C4-2B (cell line): ENCODE measurements around the gene STX2.

Experiments used
- H3K27ac ChIP-seq: fragments of 450-650 bp; 2 replicates; pipeline ENCODE4 v1.5.1; 2017
- ZFX ChIP-seq: fragments of 450-650 bp; IDR thresholded peaks from 2 replicates; pipeline ENCODE4 v1.6.1; 2017
- TF ChIP-seq, protein P1 (sequence below): fragments of 450-650 bp; conservative IDR thresholded peaks from 2 replicates; pipeline ENCODE4 v1.5.1; 2017; ENCODE audit warnings: mild to moderate bottlenecking

Gene STX2

DNA sequence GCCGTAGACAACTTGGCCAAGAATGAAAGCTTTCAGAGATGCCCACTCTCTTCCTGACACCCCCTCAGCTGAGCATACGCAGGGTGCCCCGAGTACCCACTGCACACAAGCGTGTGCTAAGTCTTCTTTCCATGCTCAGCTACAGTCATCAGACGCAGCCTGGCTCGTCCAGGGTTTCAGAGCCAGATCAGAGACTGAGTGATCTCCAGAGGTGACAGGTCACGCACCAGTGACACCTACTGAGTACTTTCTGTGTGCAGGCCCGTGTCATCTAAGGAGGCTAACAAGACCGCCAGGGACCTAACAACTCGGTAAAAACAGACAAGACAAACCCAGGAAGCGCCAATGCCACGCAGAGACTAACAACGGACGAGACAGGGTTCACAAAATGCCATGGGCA, 25.1 kb downstream of the STX2 start:
- H3K27ac ChIP-seq: no peak overlapping the region
- TF ChIP-seq ZFX: no peak
- TF ChIP-seq, protein P1, sequence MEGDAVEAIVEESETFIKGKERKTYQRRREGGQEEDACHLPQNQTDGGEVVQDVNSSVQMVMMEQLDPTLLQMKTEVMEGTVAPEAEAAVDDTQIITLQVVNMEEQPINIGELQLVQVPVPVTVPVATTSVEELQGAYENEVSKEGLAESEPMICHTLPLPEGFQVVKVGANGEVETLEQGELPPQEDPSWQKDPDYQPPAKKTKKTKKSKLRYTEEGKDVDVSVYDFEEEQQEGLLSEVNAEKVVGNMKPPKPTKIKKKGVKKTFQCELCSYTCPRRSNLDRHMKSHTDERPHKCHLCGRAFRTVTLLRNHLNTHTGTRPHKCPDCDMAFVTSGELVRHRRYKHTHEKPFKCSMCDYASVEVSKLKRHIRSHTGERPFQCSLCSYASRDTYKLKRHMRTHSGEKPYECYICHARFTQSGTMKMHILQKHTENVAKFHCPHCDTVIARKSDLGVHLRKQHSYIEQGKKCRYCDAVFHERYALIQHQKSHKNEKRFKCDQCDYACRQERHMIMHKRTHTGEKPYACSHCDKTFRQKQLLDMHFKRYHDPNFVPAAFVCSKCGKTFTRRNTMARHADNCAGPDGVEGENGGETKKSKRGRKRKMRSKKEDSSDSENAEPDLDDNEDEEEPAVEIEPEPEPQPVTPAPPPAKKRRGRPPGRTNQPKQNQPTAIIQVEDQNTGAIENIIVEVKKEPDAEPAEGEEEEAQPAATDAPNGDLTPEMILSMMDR: no peak

DNA sequence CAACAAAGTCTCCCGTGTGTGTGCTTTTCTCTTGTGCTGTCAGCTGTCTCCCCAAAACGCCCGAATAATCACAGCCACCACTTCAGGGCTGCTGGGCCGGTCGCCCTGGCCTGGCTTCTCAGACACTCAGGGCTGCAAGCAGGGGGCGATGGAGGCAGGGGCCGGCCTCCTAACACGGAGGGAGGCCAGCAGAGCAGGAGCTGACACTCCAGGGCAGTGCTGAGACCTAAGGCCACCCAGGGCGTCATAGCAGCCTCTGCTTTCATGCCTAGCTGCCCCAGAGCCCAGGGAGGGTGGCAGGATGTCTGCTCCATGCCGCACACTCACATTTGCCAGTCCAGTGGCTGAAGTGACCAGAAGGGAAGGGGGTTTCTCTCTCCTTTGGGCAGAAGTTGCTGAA, 25.6 kb downstream of the STX2 start:
- TF ChIP-seq, protein P1: no peak
- TF ChIP-seq ZFX: no peak
- no peak overlapping the region for H3K27ac ChIP-seq

DNA sequence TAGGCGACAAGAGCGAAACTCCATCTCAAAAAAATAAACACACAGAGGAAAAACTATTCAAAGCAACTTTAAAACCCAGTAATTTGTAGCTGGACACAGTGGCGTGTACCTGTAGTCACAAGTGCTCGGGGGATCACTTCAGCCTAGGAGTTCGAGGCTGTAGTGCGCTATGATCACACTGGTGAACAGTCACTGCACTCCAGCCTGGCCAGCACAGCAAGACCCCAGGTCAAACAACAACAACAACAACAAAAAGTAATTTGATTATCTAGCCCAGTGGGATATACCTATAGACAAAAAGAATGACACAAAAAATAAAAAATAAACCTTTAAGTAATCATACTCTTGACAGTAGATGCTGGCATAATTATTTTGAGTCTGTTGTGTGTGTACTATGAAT, 29.3 kb downstream of the STX2 start:
- no peak overlapping the region for H3K27ac ChIP-seq
- no peak for TF ChIP-seq ZFX
- TF ChIP-seq, protein P1: no peak

DNA sequence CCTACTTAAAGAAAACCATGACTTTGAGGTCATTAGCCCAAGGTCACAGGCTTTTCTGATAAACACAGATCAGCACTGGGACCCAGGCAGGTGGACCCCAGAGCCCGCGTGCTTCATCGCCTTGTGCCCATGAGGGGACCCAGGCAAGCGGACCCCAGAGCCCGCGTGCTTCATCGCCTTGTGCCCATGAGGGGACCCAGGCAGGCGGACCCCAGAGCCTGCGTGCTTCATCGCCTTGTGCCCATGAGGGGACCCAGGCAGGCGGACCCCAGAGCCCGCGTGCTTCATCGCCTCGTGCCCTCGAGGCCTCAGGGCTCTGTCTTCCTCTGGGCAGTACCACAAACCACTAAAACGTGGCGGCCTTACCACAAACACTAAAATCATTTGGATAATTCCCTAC, 31.7 kb downstream of the STX2 start:
- no peak for TF ChIP-seq ZFX
- TF ChIP-seq, protein P1: no peak
- H3K27ac ChIP-seq: no peak overlapping the region

DNA sequence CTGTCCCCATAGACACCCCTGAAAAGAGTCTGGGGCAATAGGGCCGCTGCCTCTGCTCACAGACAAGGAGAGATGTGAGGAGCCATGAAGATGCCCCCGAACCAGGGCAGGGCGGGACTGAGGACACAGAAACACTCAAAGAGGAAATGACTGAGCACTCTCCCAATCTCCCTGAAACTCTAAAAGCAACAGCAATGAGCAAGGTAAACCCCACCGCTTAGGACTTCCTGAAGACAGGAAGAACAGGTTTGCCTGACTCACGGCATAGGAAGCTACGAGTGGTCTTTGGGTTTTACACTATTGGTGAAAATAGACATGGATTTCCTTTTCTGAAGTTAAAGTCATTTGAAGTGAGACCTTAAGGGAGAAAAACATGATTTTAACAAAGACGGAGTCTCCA, 32.5 kb downstream of the STX2 start:
- no peak for TF ChIP-seq ZFX
- TF ChIP-seq, protein P1: no peak
- H3K27ac ChIP-seq: no peak overlapping the region

DNA sequence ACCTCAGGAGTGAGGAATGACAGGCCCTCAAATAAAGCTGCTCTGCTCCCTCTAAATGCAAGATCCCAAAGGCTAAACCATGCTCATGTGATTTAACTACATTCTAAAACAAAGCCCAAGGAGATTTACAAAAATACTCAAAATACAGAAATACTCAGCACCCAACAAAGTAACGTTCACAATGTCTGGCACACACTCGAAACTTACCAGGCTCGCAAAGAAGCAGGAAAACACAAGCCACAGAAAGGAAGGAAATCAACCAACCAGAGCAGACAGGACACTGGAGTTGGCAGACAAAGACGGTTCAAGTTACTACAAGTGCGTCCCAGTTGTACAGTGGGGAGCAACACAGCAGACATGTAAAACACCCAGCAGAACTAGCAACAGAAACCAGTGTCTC, 33.4 kb downstream of the STX2 start:
- TF ChIP-seq, protein P1: no peak
- no peak for TF ChIP-seq ZFX
- H3K27ac ChIP-seq: no peak overlapping the region

DNA sequence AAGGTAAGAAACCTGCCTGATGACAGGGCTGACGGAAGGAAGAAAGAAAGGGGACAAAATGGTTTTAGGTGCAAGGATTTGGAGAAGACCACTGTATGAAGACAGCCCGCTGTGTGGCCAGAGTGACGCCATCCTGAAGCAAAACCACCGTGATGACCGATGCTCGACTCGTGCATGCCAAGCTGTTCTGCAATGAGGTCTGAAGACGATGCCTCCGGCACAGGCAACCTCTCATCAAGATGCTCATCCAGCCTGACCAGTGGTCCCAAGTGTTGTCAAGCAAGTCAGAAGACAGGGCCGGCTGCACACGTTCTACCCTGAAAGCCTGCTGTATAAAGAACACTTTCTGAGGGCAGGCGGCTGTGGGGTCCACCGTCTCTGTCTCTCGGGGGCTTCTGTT, 34.8 kb downstream of the STX2 start:
- no peak overlapping the region for H3K27ac ChIP-seq

DNA sequence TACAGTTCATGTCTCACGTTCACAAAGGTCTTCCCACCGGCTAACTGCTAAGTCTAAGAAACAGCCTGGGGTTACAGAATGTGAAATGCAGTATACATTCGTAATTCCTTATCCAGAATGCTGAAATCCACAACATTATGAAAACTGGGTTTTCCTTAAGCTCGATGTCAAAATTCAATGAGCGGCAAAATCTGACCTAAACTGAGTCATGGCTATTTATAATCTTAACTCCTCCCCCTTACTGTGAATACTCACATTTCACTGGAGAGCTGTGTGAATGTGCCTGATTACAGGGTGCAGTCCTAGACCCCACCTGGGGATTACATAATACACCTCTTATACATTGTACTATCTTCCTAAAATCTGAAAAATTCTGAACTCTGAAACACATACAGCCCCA, 35.3 kb downstream of the STX2 start:
- TF ChIP-seq, protein P1: no peak
- no peak for TF ChIP-seq ZFX
- H3K27ac ChIP-seq: no peak overlapping the region

More for the DNA sequence above, 34.8 kb downstream of the STX2 start:
- TF ChIP-seq ZFX: no peak
